Dendritic cell treated with granulocyte-macrophage colony-stimulating factor and Interleukin-4, amounts not matched to agents 40 ng/mL and 50 ng/mL, for 4 days (primary cell): ENCODE data around the gene HK3.

ENCODE experiments used
- H3K27ac Mint-ChIP-seq: one replicate; pipeline ENCODE4 v1.8.0; 2022; ENCODE audit warnings: mild to moderate bottlenecking, mixed read lengths
- H3K27me3 Mint-ChIP-seq: one replicate; pipeline ENCODE4 v1.8.0; 2022; ENCODE audit warnings: mild to moderate bottlenecking, mixed read lengths
- H3K36me3 Mint-ChIP-seq: one replicate; pipeline ENCODE4 v1.8.0; 2022; ENCODE audit warnings: low read depth, mixed read lengths
- H3K4me1 Mint-ChIP-seq: one replicate; pipeline ENCODE4 v1.8.0; 2022; ENCODE audit warnings: low read depth, mixed read lengths
- H3K4me3 Mint-ChIP-seq: one replicate; pipeline ENCODE4 v1.8.0; 2022; ENCODE audit warnings: mild to moderate bottlenecking, moderate library complexity, mixed read lengths
- H3K9me3 Mint-ChIP-seq: one replicate; pipeline ENCODE4 v1.8.0; 2022; ENCODE audit warnings: mixed read lengths
- intact Hi-C: fragments of 100-400 bp; cut with micrococcal nuclease; formaldehyde crosslinking; loops from one replicate; pipeline ENCODE4 v1.15.0; 2022

Gene HK3

DNA sequence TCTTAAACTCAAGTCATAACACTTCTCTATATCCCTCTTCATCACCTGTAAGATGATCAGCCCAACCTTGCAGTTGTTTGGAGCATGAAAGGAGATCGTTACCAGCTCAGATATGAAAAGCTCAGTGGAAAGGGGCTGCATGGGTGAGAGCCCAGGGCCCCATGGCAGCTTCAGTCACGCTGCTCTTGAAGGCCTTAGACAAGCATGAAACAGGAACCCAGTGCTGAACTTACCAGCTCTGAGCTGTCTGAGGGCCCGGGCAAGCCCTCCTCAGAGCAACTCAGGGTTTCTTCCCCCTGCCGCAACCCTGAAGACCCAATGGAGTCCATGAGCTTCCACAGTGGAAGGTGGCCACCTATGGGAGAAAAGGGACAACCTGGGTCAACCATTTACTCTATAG, 3.3 kb downstream of the HK3 start:
- H3K4me3 Mint-ChIP-seq = peak overlapping the region; percentile 48
- intact Hi-C loops = no loop called here
- peak overlapping the region; percentile 90 for H3K27ac Mint-ChIP-seq
- peaks cover 63% of the 10 kb centered on the region for H3K36me3 Mint-ChIP-seq
- H3K9me3 Mint-ChIP-seq = no peaks in the 10 kb centered on the region
- peaks cover 89% of the 10 kb centered on the region for H3K4me1 Mint-ChIP-seq
- H3K27me3 Mint-ChIP-seq = no peaks in the 10 kb centered on the region

DNA sequence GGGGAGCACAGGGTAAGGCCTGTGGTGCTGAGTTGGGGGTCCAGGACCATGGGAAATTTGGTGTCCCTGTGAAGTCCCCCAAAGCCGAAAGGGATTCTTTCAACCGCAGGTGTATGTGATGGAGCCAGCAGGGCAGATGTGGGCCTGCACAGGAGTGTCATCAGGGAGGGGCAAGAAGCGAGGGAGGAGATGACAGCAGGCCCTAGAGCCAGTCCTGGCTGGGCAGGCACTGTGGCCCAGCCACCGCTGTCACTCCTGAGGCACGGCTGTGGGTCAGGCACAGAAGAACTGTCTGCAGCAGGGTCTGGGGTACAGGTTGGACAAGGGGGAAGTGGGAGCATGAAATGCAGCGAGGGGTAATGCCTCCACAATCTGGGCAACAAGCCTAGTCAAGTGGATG, 4.8 kb downstream of the HK3 start:
- intact Hi-C loops = no loop called here
- peak overlapping the region; percentile 54 for H3K27ac Mint-ChIP-seq
- no peaks in the 10 kb centered on the region for H3K27me3 Mint-ChIP-seq
- H3K4me1 Mint-ChIP-seq = peaks cover 75% of the 10 kb centered on the region
- no peaks in the 10 kb centered on the region for H3K9me3 Mint-ChIP-seq
- peaks cover 78% of the 10 kb centered on the region for H3K36me3 Mint-ChIP-seq
- peak overlapping the region; percentile 2 for H3K4me3 Mint-ChIP-seq

DNA sequence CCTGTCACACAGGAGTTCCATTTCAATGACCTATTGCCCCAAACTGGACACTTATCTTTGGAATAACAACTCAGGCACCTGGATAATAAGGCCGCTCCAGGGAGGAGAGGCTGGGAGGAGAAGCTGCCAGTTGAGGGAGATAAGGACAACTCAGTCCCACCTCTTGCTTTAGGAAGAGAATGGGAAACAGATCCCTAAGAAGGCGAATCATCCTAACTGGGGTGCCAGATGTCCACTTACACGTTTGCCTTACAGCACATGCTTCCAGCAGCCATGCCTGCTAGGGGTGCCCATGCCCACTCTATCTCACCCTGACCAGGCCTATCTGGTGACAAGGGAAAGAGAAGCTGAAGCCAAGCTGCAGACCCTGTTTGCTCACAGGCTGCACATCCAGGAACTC, 6.5 kb downstream of the HK3 start:
- no peaks in the 10 kb centered on the region for H3K27me3 Mint-ChIP-seq
- intact Hi-C loops = no loop called here
- peaks cover 90% of the 10 kb centered on the region for H3K36me3 Mint-ChIP-seq
- H3K27ac Mint-ChIP-seq = no peak overlapping the region
- peaks cover 62% of the 10 kb centered on the region for H3K4me1 Mint-ChIP-seq
- H3K9me3 Mint-ChIP-seq = no peaks in the 10 kb centered on the region
- H3K4me3 Mint-ChIP-seq = no peak overlapping the region

DNA sequence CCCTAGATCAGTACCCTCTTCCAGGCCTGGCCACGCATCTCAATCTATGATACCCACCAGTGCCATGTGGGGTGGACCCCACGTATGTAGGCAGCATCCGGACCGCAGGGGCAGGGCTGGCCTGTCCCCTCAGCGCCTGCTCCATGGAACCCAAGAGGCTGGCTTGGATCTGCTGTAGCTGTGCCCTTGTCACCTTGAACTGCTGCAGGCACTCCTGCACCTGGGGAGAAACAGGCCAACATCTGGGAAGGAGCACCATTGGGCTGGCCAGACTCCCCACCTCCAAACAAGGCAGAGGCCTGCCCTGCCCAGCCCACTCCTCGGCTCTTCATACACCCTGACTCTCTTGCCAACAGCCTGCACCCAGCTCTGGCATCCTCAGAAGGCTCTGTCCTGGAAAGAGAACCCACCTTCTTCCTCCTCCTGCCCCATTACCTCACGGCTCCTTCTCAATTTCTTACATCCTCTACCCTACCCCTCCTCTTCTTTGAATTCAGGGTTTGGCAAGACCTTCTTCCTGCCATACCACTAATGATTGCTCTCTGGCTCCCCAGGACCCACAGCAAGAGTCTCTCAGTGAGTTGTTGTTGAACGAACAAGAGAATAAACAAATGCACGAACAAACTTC, 7.7 kb downstream of the HK3 start:
- Mint-ChIP-seq H3K4me1 (peaks cover 53% of the 10 kb centered on the region), H3K27me3 (no peaks in the 10 kb centered on the region), H3K4me3 (no peak overlapping the region), H3K9me3 (no peaks in the 10 kb centered on the region), H3K27ac (no peak overlapping the region), H3K36me3 (peaks cover 97% of the 10 kb centered on the region)
- intact Hi-C loops = no loop called here

DNA sequence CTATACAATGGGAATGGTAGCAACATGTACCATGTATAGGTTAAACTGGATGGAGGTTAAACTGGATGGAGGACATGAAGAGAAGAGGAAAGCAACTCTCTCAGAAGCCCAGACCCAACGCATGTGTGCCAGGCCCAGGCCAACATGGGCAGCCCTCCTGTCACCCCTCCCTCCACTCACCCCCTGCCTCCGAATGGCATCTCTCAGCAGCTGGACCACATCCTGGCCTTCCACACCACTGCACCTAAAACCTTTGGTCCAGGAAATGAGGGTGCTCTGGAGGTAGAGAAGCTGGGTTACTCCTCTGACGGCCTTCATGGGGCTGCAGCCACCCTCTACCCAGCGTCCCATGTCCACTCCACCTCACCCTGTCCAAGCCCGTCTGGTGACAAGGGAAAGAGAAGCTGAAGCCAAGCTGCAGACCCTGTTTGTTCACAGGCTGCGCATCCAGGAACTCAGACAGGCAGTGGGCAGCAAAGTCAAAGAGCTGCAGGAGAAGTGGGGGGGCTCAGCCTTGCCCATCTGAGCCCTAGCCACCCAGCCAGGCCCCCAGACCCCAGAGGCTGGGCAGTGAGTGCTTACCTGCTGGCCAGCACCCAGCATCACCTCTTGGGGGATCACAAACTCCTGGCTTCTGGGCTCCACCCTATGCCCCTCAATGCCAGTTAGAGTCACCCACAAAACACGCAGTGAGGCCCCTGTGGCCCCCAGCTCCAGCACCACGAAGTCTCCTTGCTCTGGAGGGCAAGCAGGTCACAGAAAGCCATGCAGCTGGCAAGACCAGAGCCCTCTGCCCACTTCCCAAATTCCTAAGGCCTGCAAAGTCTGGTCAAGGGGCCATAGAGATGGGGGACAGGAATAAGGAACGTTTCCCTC, 8.5 kb downstream of the HK3 start:
- Mint-ChIP-seq H3K27ac (no peak overlapping the region), H3K4me1 (peaks cover 53% of the 10 kb centered on the region)
- intact Hi-C loops = no loop called here

DNA sequence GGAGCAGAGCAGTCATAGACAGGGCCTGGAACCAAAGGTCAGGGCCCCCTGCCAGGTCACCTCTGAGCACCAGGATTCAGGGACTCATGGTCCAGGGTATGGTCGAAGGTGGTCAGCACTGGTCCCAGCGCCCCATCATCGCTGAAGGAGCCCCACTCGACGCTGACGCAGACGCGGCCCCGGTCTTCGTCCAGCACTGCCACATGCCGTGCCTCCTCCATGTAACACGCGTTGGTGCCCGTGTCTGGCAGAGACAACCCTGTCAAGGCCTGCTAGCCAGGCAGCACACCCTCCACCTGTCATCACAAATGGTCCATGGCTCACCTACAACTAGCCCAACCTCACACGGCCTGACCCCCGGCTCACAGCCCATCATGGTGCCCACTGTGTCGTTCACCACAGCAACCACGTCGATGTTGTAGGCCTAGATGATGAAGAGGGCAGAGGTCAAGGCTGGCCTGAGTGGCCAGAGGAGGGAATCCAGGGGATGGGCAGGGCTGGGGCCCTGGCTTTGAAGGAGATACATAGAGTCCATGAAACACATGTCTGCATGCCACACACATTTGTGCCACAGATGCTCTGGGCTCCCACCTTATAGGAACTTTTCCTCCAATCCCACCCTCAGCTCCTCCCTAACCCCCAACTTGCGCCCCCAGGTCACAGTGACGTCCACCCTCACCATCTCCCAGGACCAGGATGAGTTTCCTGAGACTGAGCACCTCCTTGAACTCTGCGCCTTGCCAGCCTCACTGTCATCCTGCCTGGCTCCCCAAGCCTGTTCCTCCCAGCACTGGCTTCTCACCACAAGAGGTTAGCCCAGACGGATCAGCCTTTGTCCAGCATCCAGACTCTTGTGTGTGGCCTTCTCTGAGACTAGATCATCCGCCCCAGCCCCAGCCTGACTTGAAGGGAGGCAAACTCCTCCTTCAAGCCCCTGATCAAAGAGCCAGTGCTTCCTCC, 9.5 kb downstream of the HK3 start:
- intact Hi-C loops = no loop called here
- Mint-ChIP-seq H3K36me3 (peaks cover 100% of the 10 kb centered on the region), H3K4me1 (peaks cover 53% of the 10 kb centered on the region), H3K9me3 (no peaks in the 10 kb centered on the region), H3K4me3 (no peak overlapping the region), H3K27ac (no peak overlapping the region), H3K27me3 (no peaks in the 10 kb centered on the region)

More for the DNA sequence above, 8.5 kb downstream of the HK3 start:
- no peaks in the 10 kb centered on the region for H3K27me3 Mint-ChIP-seq
- H3K4me3 Mint-ChIP-seq = no peak overlapping the region
- H3K36me3 Mint-ChIP-seq = peaks cover 97% of the 10 kb centered on the region
- no peaks in the 10 kb centered on the region for H3K9me3 Mint-ChIP-seq

DNA sequence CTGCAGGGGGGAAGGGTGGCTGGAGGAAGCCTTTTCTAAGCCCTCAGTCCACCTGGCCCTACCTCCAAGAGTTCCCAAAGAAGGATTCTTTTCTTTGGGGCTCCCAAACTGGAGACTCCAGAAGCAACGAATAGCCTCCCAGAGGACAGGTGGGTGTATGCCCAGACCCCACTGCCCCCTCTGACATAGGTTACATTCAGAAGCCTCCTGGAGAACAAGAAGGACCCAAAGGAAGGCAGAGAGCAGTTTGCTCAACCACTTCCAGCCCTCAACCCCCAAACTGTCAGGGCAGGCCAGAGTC, 10.3 kb downstream of the HK3 start:
- peaks cover 46% of the 10 kb centered on the region for H3K4me1 Mint-ChIP-seq
- no peaks in the 10 kb centered on the region for H3K9me3 Mint-ChIP-seq
- H3K27ac Mint-ChIP-seq = no peak overlapping the region
- H3K27me3 Mint-ChIP-seq = no peaks in the 10 kb centered on the region
- intact Hi-C loops = no loop called here
- H3K4me3 Mint-ChIP-seq = no peak overlapping the region
- peaks cover 100% of the 10 kb centered on the region for H3K36me3 Mint-ChIP-seq

DNA sequence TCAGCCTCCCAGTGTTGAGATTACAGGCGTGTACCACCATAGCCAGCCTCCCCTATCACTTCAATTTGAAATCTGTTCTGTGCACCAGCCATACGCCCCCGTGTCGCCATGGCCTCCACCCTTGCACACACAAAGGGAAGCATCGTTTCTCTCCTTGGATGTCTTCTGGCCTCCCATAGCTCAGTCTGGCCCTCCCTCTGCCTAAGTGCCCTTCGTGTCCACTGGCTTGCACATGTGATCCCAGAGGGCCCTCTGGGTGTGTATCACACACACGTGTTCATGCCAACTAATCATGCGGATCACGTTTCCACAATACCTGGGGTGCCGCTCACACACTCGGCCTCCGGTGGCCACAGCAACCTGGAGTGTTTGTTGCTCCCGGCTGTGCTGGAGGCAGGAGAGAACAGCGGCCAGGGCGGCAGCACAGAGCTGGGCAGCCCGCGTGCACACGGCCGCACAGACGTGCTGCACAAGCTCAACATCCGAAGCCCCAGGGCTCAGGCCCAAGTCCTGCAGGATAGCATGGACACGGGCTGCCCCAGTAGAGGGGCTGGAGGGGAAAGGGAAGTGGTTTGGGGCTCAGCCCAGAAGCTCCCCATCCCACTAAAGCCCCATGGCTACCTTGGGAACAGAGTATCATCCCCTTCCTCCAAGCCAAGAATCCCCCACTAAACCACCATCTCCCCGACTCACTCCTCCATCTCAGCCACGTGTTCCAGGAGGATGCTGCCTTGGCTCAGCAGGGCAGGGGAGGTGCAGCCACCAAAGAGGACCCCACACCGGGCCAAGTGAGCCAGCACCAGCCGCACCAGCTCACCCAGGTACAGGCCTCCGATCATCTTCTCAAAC, 10.9 kb downstream of the HK3 start:
- H3K36me3 Mint-ChIP-seq = peaks cover 100% of the 10 kb centered on the region
- H3K4me3 Mint-ChIP-seq = no peak overlapping the region
- no peaks in the 10 kb centered on the region for H3K9me3 Mint-ChIP-seq
- intact Hi-C loops = no loop called here
- no peaks in the 10 kb centered on the region for H3K27me3 Mint-ChIP-seq
- H3K27ac Mint-ChIP-seq = no peak overlapping the region
- peaks cover 43% of the 10 kb centered on the region for H3K4me1 Mint-ChIP-seq

DNA sequence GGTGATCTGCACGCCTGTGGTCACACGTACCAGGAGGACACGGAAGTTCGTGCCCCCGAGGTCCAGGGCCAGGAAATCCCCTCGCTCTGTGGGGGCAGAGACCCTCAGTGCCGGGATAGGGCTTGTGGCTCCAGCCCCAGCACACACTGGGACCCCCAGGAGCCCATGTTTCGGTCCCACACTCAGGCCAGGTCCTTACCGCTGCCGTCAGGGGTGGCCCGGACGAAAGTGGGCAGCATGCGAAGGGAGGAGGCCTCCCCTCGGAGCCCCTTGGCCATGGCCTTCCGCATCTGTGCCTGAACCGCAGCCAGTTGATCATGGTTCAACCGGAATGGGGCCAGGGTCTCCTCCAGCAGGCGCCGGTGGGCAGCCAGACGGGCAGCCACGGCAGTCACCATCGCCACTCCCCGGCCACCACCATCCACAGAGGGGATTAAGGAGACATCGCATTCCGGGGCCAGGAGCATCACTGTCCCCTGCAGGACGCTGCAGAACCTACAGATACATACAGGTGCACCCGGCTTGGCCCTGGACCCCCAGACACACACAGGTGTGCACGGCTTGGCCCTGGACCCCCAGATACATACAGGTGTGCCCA, 11.8 kb downstream of the HK3 start:
- Mint-ChIP-seq H3K4me3 (no peak overlapping the region), H3K36me3 (peaks cover 100% of the 10 kb centered on the region), H3K27me3 (no peaks in the 10 kb centered on the region)

DNA sequence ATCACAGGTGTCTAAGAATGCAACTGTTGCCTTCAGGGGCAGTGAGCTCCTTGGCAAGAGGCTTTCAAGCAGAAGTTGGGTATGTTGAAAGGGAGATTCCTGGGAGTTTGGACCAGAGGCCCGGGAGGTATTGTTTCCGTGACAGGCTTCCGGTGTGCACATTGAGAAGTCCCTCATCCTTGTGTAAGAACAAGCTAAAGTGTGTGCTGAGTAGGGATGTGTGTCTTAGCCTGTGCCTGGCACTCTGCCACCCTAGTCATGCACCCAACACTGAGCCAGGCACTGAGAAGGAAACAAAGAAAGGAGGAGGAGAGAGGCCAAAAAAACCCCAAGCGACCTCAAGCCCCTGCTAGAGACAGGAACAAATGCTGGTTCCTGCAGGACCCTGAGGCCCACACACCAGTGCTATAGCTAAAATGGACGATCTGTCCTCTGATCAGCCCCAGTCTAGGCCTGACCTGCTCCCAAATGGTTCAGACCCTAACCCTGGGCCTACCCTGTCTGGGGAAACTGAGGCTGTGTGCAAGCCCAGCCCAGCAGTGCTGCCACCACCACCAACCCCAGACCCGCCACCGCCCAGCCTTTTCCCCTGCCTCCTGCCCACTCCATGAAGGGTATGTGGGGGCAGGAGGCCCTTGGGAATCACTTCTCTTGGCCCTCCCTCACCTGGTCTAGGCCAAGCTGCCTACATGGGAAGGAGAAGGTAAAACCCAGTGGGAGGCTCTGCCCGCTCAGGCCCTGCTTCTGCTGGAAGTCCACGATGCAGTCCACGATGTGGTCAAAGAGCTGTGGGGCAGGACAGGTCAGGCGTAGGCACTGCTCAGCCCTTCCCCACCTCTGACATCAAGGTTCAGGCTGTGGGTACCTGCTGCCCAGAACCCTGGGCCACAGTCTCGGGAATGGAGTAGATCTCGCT, 12.6 kb downstream of the HK3 start:
- H3K4me1 Mint-ChIP-seq = peaks cover 32% of the 10 kb centered on the region
- no peak overlapping the region for H3K27ac Mint-ChIP-seq
- no peak overlapping the region for H3K4me3 Mint-ChIP-seq
- no peaks in the 10 kb centered on the region for H3K9me3 Mint-ChIP-seq
- no peaks in the 10 kb centered on the region for H3K27me3 Mint-ChIP-seq
- intact Hi-C loops = no loop called here
- peaks cover 100% of the 10 kb centered on the region for H3K36me3 Mint-ChIP-seq

More for the DNA sequence above, 11.8 kb downstream of the HK3 start:
- peaks cover 40% of the 10 kb centered on the region for H3K4me1 Mint-ChIP-seq
- intact Hi-C loops = no loop called here
- H3K9me3 Mint-ChIP-seq = no peaks in the 10 kb centered on the region
- H3K27ac Mint-ChIP-seq = no peak overlapping the region

DNA sequence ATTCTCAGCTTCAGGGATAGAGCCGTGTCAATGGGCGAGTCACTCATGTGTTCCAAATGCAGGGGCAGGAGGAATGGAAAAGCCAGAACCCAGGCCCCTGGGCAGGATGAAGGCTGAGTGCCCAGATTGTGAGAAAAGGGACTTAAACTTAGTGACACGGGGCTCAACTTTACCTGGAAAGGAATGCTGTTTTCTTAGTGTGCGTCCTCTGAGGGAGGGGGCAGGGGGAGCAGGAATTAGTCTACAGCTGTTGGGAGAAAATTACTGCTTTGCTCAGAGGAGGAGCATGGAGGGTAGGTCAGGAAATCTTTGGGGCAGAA, 14.6 kb downstream of the HK3 start:
- intact Hi-C loops = no loop called here
- peaks cover 100% of the 10 kb centered on the region for H3K36me3 Mint-ChIP-seq
- no peaks in the 10 kb centered on the region for H3K9me3 Mint-ChIP-seq
- H3K4me1 Mint-ChIP-seq = peaks cover 25% of the 10 kb centered on the region
- no peak overlapping the region for H3K27ac Mint-ChIP-seq
- H3K4me3 Mint-ChIP-seq = no peak overlapping the region
- H3K27me3 Mint-ChIP-seq = no peaks in the 10 kb centered on the region

DNA sequence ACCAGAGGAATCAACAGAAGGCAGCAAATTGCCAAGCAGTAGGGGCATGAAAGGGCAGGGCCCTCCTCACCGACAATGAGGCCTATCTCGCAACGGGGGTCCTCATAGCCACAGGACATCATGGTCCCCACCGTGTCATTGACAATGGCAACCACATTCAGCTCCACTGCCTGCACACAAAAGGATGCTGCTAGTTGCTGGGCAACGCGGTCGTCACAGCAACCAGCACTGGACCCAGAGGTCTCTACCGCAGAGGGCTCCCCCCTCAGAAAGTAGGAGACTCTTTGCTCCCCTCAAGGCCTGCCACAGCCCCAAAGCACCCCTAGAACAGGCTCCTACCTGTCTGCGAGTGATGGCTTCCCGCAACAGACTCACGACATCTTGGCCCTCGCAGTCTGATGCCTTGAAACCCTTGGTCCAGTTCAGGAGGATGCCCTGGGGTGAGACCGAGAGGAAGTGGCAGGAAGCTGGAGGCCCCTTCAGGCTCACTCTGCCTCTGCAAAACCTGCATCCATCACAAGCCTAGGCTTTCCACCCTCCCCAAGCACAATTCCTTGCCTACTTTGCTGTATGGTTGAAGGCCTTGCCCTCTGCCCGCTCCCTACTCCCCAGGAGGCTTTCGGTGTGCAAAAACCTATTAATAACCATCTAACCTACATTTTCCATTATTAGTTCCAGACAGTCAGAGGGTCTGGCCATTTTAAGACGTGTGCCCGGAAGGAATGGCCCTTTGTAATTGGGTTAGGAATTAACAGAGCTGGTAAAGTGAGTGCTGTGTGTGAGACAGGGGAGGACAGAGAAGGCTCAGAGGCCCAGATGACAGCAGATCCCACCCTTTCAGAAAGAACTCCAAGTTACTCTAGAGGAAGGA, 15.2 kb downstream of the HK3 start:
- H3K36me3 Mint-ChIP-seq = peaks cover 98% of the 10 kb centered on the region
- no peak overlapping the region for H3K27ac Mint-ChIP-seq
- H3K4me3 Mint-ChIP-seq = no peak overlapping the region
- H3K4me1 Mint-ChIP-seq = peaks cover 25% of the 10 kb centered on the region
- H3K27me3 Mint-ChIP-seq = no peaks in the 10 kb centered on the region
- no peaks in the 10 kb centered on the region for H3K9me3 Mint-ChIP-seq
- intact Hi-C loops = no loop called here
